ENCODE results near the gene LRRC32.
A peak's percentile ranks its signal among the peaks of the same experiment; 100 is the strongest.

LRRC32 gene

DNA sequence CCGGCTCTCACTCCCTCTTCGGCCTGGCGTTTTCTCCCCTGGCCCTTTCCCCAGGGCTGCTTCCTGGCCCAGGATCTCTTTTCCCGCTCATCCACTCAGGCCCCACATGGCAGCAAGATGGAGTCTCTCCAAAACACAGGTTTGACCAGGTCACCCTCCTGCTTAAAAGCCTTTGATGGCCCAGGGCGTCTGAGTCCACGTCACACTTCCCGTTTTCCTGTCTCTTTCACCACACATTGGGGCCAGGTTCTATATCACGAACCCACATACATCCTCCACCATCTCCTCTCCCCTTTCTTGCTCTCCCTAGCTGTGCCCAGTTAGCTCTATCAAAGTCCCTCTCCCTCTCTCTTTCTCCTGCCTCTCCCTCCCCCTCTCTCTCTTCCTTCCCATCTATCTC, 7.8 kb upstream of the LRRC32 start:
- DNase-seq = no peak

DNA sequence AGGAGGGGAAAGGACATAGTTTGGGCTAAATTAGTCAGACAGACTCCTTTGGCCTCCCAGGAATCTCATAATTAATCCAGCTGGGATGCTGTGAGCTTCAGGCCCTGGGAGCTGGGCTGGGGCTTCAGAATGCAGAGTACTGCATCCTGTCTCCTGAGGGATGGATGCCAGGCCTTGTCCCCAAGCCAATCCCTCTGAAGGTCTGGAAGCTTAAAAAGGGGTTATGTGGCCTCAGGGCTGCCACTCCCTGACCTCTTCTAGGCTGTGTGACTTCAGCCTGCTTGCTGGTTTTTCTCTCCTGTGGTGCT, 6.9 kb upstream of the LRRC32 start:
- no peak for DNase-seq

DNA sequence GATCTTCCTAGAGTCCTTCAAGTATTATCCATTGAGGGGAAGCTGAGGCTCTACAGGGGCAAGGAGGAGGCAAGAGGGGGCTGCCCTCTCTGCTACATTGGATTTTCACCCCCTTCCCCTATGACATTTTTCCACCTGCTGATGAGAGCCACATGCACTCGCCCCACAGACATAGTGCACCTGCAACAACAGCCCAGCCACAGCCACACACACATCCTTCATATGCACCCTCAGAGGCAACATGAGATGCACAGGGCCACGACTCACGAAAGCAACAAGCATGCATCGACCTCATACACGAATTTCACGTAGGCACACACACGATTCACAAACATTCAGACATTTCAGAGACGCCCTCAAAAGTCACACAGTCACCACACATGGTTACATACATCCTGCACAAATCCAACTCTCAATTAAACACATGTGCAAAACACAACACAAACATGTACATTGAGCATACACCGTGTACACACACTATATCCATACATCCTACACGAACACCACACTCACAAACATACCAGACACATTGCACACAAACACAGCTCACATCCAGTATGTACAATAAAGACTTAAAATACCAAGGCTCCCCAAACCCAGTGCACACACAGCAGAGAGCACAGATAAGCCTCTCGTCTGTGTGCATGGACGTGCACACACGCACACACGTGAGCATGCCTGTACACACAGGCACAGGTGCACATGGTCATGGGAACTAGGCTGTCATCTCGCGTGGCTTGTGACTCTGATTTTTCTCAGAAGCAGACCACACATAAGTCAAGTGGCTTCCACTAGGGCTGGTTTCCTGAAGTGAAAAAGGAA, 6.3 kb upstream of the LRRC32 start:
- DNase-seq = no peak

DNA sequence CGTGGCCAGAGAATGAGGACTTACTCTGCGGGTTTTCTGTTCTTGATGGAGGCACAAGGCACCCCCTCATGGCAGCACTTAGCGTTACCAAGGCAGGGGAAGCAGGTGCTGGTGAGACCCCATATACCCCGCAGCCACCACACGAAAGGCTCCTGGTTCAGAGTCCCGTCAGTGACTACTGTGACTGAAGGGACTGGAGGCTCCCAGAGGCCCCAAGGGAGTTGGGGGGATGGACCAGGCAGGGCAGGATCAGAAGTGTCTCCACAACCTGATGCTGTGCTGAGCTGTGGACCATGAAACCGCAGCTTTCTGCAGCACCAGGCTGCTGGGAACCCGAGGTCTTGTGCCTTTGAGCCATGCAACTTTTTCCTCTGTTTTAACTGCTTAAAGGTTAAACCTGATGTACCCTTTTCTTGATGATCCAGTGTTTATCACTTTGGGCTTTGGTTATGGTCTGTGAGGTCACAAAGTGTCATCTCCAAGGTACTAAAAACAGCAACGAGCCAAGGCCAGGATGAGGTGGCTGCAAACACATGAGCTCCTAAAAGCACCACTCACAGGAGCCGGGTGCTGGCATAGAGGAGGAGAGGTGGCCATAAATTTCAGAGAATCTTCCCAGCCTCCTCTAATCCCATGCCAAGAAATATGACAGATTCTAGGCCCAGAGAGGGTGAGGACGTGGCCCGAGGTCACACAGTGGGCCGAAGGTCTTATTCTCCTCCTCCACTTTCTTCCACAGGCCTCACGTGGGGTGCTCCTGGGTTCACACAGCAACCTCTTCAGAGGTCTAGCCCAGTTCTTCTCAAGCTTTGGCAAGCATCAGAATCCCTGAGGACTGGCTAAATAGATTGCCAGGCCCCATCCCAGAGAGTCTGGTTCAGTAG, 4.2 kb upstream of the LRRC32 start:
- no peak for DNase-seq

DNA sequence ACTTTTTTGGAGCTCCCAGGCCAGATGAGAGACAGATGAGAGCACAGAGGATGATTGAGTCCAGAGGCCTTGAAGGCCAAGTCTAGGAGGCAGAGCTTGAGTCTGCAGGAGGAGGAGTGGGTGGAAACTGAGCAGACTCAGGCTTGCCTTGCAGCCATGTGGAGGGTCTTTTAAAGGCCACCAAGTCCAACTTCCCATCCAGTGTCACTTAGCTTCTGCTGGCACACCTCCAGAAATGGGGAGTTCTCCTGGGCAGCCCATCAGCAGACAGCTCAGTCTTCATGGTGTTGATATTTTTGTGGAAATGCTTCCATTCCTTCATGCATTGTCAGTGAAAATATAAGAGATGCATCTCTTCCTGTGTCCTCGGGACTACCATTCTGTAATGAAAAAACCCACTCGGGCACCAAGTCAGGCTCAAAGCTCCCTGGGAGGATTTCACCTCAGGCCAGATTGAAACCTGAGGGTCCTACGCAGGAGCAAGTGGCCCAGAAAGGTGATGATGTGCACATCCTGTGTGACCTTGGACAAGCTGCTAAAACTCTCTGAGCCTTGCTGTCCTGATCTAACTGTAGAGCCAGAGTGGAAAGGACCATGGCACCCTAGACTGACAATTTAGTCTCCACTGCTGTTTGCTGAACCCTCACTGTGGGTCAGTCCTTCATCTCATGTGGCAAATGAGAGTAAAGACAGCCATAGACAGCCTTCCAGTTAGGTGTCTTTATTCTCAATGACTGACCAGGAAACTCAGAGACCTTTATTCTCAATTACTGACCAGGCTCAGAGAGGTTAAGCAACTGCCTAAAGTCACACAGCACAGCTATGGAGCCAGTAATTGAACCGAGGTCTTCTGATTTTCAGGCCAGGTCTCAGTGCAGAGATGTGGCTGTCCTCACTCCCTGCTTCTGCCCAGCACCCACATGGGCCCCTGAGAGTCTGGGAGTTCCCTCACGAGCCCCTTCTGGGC, 2.9 kb upstream of the LRRC32 start:
- no peak for DNase-seq

DNA sequence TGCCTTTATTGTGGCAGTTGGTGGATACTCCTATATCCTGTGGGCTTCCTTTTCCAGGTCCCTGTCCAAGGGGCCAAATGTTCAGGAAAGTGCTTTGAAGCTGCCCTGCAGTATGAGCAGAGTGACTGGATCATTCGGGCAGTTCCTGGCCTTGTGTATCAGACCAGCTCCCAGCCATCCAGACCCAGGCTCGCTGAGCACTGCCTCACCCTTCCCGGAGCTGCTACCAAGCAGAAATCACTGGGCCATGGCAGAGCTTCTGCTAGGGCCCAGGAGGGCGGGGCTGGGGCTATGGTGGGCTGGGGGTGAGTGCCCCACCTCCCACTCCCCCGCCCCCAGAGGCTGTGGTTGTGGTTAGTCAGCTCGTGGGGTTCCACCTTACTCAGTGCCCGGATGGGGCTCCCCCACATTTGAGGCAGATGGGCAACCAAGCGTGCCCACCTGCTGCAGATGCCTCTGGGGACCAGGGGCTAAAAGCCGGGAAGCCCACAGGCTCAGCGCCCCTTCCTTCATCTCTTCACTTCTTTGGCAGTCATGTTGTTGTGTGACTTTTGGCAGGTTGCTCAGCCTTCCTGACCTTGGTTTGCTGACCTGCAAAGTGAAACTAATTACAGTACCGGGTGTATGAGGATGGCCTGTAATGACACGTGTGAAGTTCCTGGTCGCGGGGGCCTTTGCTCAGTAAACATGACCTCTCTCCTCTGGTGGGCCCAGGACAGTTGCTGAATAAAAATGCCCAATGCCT, 2.1 kb upstream of the LRRC32 start:
- DNase-seq = no peak

DNA sequence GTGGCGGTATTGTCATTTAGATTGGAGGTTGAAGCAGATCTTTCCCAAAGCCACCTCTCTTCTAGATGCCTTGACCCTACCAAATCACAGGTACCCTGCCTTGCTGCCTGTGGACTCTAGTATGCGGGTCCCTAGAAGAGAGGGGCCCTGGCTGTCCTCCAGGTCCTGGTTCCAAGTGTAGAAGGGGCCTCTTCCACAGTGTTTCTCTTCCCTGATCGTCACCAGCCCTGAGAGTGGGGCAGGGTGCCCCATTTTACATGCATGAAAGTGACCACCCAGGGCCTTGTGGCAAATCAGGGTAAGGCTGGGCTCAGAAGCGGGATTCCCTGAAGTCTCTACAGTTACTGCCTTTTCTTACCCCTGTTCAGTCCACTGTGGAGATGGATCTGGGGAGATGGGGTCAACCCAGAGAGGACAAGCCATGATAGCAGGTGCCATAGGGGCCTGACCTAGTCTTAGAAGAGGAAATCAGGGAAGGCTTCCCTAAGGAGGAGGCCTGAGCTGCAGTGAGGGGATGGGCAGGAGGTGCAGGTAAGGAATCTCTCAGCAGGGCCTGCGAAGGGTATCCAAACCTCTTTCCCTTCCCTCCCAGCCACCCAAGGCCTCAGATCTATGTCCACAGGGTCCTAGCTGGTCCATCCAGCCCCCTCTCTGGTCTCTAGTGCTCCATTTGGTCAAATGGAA, 1.2 kb upstream of the LRRC32 start:
- DNase-seq = no peak

DNA sequence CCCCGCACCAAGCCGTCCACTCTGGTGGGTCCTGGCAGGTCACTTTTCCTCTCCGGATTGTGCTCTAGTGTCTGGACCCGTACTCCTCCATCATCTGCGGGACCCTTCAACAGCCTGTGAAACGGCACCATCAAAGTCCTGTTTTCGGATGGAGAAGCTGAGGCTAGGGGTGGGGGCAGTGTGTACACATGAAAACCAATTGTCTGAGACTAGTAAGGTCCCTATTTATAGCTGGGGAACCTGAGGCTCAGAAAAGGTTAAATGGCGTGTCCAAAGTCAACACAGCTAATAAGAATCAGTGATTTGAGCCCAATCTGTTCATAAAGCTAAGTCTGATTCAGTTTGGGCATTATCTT, 668 bp upstream of the LRRC32 start:
- DNase-seq = no peak

DNA sequence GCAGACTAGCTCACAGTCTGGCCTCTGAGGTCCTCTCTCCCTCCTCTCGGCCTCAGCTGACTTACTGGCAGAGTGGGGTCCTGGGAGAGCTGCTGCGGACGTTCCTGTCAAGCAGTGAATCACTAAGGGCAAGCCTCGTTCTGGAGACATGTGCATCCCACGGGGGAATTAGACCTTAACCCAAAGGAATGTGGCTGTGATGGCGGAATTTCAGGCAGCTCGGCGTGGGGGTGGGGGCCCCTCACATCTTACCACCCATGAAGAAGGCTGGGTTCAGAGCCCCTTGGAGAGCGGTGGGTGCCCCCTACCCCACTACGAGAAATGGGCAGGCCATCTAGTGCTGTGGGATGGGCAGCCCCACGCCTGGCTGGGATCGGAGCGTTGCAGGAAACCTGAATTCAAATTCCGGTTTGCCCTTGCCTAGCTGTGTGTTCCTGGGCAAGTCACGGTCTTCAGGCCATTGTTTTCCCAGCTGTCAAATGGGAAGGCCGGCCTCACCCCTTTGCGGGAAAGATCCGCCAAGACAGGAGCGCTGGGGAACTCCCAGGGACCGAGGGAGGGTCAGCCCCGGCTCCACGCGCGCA, 554 bp downstream of the LRRC32 start:
- DNase-seq = peak; percentile 38

DNA sequence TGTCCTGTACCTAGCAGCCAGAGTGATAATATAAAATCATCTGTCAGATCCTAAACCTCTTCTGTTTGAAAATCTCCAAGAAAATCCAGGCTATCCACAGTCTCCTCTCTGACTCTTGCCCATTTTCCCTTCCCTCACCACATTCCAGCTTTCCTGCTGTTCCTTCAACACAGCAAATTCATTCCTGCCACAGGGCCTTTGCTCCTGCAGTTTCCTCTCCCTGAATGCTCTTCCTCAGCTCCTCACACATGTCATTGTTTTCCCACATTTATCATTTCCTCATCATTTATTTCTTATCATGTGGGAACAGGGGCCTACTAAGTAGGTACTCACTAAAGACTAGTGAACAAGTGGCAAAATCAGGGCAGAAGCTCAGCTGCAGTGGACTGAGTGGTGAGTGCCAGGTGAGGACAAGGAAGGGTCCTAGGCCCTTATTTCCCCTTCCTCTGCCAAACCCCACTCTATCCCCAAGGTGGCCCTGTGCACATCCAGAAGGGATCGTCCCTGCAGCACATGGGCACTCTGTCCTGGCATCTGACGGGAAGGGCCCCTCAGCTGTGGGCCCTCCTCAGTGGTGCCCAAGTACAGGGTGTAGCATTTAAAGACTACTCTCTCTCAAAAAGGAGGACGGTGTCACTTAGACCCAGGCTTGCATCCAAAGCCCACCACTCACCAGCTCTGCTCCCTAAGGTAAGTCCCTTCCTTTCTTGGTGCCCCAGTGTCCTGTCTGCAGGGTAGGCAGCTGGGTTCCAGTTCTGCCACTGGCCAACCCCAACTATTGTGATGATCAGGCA, 2.0 kb downstream of the LRRC32 start:
- DNase-seq = no peak

DNA sequence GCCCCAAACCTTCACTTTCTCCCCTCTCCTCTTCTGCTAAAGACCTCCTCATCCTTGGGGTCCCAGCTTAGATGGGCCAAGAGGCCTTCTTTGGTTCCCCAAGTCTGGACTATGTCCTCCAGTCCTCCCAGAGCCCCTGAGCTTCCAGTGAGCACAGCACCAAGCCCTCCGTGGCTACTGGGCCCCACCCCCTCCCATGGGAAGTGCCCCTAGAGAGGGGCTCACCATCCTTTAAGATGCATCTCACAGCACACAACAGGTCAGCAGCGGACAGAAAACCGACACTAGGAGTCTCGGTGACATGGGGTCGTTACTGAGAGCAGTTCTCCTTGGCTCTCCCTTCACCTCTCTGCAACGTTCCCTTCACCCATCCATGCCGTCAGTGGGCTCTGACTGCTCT, 2.7 kb downstream of the LRRC32 start:
- DNase-seq = no peak

DNA sequence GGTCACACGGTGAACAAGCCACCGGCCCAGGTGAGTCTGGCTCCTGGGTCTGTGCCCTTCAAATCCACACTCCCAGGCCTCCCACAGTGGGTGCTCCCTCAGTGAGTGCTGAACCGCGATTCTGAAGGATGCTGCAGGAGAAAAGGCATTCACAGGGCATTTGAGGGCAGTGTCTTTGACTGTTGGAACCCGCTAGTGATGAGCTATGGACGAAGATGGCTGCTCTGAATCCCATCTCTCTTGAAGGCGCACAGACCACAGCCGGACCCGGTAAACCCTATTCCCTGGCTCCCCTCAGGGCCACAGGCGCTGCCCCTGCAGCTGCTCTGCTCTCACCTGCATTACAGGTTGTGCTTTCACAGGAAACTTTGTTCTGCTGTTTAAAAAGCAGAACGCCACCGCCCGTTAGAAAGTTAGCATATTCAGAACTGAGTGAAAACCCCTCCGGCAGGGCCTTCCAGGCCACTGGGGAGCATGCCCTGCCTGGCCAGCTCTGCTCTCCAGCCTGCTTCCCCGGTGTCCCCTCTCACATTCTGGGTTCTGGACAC, 3.2 kb downstream of the LRRC32 start:
- DNase-seq = no peak

DNA sequence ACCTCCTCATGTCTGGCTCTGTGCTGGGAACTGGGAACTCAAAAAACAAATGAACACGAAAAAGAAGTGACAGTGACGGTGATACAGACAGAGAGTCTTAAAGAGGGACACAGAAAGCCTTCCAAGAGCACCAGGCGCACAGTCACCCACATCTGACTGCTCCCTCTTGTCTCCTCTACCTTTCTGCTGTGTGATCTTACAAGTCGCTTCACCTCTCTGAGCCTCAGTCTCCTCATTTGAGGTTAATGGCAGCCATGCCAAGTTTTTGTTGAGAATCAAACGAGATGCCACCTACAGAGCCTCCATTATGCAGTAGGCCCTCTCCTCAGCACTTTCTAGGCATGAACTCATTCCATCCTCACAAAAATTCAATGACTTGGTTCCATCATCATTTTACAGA, 3.7 kb downstream of the LRRC32 start:
- DNase-seq = no peak

DNA sequence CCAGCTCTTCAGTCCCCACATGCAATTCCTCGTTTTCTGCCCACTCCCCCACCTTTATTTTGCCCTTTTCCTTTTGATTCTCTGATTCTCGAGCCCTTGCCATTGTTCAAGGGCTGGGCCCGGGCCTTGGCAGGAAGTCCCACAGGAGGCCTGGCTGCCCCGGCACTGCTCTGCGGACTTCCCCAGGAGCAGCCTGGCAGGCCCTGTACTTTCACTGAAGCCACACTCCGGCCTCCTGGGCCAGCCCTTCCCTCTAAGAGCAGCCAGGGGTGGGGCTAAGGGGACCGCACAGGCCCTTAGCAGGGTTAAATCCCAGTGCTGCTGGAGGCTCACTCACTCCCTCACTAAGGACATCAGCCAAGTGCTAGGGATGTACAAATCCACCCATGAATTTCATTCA, 4.1 kb downstream of the LRRC32 start:
- DNase-seq = peak; percentile 74

DNA sequence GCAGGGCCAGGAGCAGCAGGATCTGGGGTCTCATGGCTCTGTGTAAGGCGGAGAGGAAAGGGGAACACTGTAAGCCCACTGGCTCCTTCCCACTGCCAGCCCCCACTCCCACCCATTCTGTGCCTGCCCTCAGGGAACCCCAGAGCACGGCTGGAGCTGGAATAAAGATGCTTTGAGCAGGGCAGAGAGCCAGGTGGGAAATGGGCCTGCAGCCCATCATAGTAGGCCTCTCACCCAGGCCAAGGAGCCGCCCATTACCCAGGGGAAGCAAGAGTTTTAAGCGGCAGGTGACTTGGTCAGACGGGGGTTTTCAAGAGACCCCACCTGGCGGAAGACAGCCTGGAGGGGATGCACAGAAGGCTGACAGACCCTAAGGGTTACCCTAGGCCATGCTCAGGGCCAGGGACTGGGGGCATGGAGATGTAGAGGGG, 4.6 kb downstream of the LRRC32 start:
- DNase-seq = no peak

DNA sequence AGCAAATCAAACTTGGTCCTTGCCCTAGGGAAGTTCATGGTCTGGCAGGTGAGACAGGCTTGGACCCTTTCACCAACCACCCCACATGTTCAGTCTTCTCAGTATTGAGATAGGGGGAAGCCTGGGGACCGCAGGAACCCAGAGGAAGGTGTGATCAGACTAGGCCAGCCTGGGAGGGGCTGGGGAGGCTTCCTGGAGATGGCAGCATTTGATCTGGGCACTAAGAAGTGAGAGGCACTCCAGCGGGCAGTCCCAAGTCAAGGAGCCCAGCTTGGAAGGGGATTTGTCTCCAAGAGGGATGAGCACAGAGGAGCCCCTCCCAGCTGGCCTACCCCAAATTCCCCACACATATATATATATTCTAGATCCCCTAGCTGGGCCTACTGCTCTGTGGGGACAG, 5.4 kb downstream of the LRRC32 start:
- DNase-seq = no peak

DNA sequence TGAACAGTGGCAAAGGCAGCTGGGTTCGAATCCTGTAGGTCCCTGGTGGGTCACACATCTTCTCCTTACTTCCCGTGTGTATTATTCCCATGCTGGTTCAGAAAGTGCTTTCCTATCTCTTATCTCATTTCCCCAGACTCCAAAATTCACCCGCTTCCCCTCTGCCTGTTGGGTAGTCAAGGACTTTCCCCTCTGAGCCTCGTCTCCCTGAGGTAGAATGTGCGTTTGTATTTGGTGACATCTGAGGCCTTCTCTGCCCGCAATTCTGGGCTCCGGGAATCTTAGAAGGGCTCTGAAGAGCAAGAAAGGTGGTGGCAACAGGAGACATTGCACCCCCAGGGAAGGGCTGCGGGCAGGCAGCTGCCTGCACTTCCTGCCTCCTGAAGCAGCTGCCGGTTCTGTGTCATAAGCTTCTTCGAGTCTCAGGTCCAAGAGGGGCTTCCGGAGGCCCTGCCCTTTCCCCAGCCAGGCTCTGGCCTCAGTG, 5.9 kb downstream of the LRRC32 start:
- DNase-seq = peak; percentile 35

DNA sequence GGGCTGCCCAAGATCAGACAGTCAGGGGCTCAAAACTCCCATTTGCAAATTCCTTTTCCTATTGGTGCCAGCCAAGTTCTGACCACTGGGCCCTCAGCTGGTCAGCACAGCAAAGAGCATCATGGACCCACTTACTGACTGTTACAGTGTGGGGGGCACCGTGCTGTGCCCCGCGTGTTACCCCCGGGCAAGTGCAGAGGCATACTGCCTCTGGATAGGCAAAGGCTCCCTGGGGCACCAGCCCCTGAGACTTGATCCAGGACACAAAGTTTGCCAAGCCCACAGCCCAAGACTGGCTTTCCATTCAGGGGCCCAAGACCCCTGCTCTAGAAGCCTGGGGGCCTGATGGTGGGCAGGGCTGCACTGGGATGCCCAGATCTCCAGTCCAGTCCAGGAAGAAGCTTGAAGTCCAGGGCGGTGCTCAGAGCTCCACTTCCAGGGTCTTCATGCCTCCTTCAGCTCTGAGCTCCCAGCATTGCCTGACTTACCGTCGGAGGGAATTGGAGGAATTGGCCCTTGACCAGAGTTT, 6.6 kb downstream of the LRRC32 start:
- DNase-seq = no peak

DNA sequence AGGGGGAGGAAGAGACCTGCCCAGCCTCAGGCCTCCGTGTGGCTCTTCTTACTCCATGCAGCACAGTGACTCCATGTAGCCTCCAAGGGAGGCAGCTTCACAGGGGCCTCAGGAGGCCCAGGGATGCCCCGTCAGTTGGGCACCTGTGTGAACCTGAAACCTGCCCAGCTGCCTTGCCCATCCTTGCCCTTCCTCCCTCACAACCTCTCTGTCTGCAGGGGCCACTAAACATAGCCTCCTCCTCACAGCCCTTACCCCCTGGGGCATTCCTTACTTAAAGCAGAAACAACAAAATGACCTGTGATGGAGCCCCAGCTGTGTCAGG, 7.1 kb downstream of the LRRC32 start:
- DNase-seq = no peak
